ENCODE results near the gene AHRR.
A peak's percentile ranks its signal among the peaks of the same experiment; 100 is the strongest.
"Not testable (repeated sequence)": the region's sequence is repeated elsewhere in the genome, so short reads cannot be mapped to it uniquely, and the experiment has no call there.

Gene AHRR

GRCh38 chr5:321230-321725, at the start of gene AHRR:
AHRR (plus strand) TSS chr5:321714; CDS start chr5:343903, 22,189 bp downstream.
- DNase-seq = peak; percentile 48

GRCh38 chr5:271828-272167, 49.7 kb upstream of the AHRR start:
- not testable (repeated sequence) for DNase-seq

GRCh38 chr5:273091-273490, 48.4 kb upstream of the AHRR start:
- not testable (repeated sequence) for DNase-seq

GRCh38 chr5:273491-273890, 48.0 kb upstream of the AHRR start:
- not testable (repeated sequence) for DNase-seq

GRCh38 chr5:274346-274745, 47.2 kb upstream of the AHRR start:
- DNase-seq = not testable (repeated sequence)

GRCh38 chr5:278646-279045, 42.9 kb upstream of the AHRR start:
- DNase-seq = no peak

- not testable (repeated sequence) for DNase-seq
These were observed 42.4 kb upstream of the AHRR start for GRCh38 chr5:279051-279665.

GRCh38 chr5:285991-286557, 35.4 kb upstream of the AHRR start:
- DNase-seq = no peak

- DNase-seq = not testable (repeated sequence)
These were observed 31.3 kb upstream of the AHRR start for GRCh38 chr5:290200-290599.

GRCh38 chr5:291345-291744, 30.2 kb upstream of the AHRR start:
- not testable (repeated sequence) for DNase-seq

- not testable (repeated sequence) for DNase-seq
These were observed 26.7 kb upstream of the AHRR start for GRCh38 chr5:294788-295187.

- DNase-seq = not testable (repeated sequence)
These were observed 25.3 kb upstream of the AHRR start for GRCh38 chr5:296207-296606.

GRCh38 chr5:296954-297353, 24.6 kb upstream of the AHRR start:
- not testable (repeated sequence) for DNase-seq

- not testable (repeated sequence) for DNase-seq
These were observed 24.1 kb upstream of the AHRR start for GRCh38 chr5:297448-297847.

GRCh38 chr5:297991-298736, 23.4 kb upstream of the AHRR start:
- not testable (repeated sequence) for DNase-seq

- DNase-seq = no peak
These were observed 22.8 kb upstream of the AHRR start for GRCh38 chr5:298737-299125.

GRCh38 chr5:299921-300320, 21.6 kb upstream of the AHRR start:
- DNase-seq = not testable (repeated sequence)

GRCh38 chr5:300691-301435, 20.7 kb upstream of the AHRR start:
- not testable (repeated sequence) for DNase-seq

GRCh38 chr5:302416-302815, 19.1 kb upstream of the AHRR start:
- DNase-seq = not testable (repeated sequence)

- DNase-seq = no peak
These were observed 18.5 kb upstream of the AHRR start for GRCh38 chr5:302966-303365.

GRCh38 chr5:303741-304140, 17.8 kb upstream of the AHRR start:
- not testable (repeated sequence) for DNase-seq

- DNase-seq = no peak
These were observed 16.5 kb upstream of the AHRR start for GRCh38 chr5:305050-305449.

GRCh38 chr5:305459-305858, 16.1 kb upstream of the AHRR start:
- DNase-seq = no peak

Data from stimulated activated naive CD4-positive, alpha-beta T cell treated with Interleukin-2 at 50 U/mL for 16 hours (primary cell).